Muscle of leg (tissue), 11 donors: ENCODE results near the gene FMO2. TPM values are rescaled to one million over a fixed set of nuclear protein-coding genes. Genes with fewer than 3 reads are reported as not detected.

Source experiments
- DNase-seq: peaks from one replicate; pipeline ENCODE4 v3.0.0; 2013
- H3K27ac ChIP-seq: one replicate; pipeline ENCODE4 v1.5.1; 2013; ENCODE audit warnings: mild to moderate bottlenecking, low read length, control low read depth
- H3K27me3 ChIP-seq: one replicate; pipeline ENCODE4 v1.6.1; 2013; ENCODE audit warnings: low read length; ENCODE audit not compliant: control insufficient read depth, insufficient read depth
- H3K36me3 ChIP-seq: one replicate; pipeline ENCODE4 v1.6.1; 2013; ENCODE audit warnings: low read length; ENCODE audit not compliant: control insufficient read depth, insufficient read depth
- H3K4me1 ChIP-seq: one replicate; pipeline ENCODE4 v1.6.1; 2013; ENCODE audit warnings: low read length; ENCODE audit not compliant: control insufficient read depth, insufficient read depth
- H3K4me3 ChIP-seq: one replicate; pipeline ENCODE4 v1.5.1; 2013; ENCODE audit warnings: low read length, control low read depth
- H3K9me3 ChIP-seq: replicated peaks from 2 replicates; pipeline ENCODE4 v1.6.1; 2013; ENCODE audit warnings: low read depth, low read length; ENCODE audit not compliant: control insufficient read depth
- WGBS: methylation state at CpG from one replicate; pipeline ENCODE4 v1.1.5; 2013; ENCODE audit warnings: missing lambda C conversion rate; ENCODE audit not compliant: insufficient coverage; 5-methylcytosine and 5-hydroxymethylcytosine counted together
- polyA plus RNA-seq, 8 donors: library from polyadenylated mRNA; unstranded; fragments of 120-200 nt; gene quantifications; one replicate each; pipeline versions ENCODE4 v1.2.1 to v1.2.3, GENCODE V29; 2013; ENCODE audit warnings: inconsistent platforms in 1 of 8, low replicate concordance in 1 of 8; ENCODE audit not compliant: insufficient read length in 8 of 8, insufficient read depth in 1 of 8
- total RNA-seq: library from RNA; stranded (reverse); fragments of 120-200 nt; gene quantifications from one replicate; pipeline ENCODE4 v1.2.4, GENCODE V29; 2013

FMO2 gene
- total and polyA plus RNA-seq, 9 donors: 0.23 to 1.3 (median 0.60) TPM

DNA sequence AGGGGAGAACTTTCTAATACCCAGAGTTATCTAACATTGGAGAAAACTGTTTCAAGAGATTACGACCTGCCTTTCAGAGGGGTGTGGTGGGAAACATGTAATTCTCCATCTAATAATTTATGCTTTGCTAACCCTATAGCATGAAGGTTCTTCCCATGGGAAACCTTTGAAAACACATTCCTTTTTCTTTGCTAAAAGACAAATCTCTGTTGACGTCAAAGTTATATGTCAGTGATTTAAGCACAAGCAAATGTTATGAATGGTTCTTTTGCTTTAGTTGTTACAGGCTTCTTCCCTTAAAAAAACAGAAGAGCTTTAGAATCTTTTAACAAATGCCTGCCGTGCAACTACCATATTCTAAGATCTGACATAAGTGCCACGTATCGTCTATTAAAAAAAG is 19.2 kb downstream of the FMO2 start:
- 70% methylated on average over 2 of the region's 5 CpGs for WGBS
- Histone ChIP-seq H3K4me3 (no peak overlapping the region), H3K36me3 (no peaks in the 10 kb centered on the region), H3K27me3 (no peaks in the 10 kb centered on the region), H3K27ac (no peak overlapping the region), H3K4me1 (no peaks in the 10 kb centered on the region), H3K9me3 (no peaks in the 10 kb centered on the region)
- DNase-seq: no peak

DNA sequence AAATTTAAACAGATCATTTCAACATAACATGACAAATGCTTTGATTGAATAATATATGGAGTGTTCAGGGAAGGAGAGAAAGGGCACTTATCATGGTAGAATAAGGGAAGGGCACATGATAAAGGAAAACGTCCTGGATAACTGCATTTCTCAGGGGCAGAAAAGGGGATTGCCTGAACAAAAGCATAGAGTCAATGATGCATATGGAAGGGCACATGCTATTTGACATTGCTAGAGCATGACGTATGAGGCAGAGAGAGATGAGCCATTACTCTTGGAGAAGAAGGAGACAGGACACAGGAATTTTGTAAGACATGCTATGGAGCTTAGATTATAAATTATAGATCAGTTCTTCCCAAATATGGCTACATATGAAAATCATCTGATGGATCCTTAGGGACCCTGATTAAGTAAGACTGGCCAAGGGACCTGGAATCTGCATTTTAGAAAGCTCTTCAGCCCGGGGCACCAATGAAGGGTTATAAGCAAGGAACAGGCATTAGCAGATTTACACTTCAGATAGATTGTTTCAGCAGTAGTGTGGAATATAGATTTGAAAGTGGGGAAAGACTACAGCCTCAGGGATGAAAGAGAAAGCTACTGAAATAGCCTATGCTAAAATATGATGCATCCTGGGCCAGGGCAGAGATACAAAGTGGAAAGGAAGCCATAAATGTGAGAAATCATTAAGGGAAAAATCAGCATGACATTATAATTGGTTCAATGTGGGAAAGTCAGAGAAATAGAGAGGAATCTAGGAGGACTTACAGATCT is 21.3 kb downstream of the FMO2 start:
- Histone ChIP-seq H3K27ac (no peak overlapping the region), H3K4me1 (no peaks in the 10 kb centered on the region), H3K27me3 (no peaks in the 10 kb centered on the region), H3K4me3 (no peak overlapping the region), H3K36me3 (no peaks in the 10 kb centered on the region), H3K9me3 (no peaks in the 10 kb centered on the region)
- no peak for DNase-seq
- WGBS: 63% methylated on average over 2 of the region's 3 CpGs

DNA sequence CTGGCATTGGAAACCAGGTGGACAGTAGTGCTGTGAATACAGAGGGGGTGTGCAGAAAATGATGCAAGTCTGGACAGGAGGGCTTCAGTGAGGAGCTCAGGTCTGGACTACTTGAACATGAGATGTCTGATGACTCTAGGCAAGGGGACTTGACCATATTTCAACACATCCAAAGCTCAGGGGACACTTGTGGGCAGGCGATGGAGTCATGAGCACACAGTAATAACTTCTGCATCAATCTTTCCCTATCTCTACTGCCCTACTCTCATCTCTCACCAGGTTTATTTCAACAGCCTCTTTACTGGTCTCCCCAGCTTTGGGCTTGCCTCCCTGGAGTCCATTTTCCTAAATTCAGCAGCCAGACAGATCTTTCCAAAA is 21.9 kb downstream of the FMO2 start:
- Histone ChIP-seq H3K27ac (no peak overlapping the region), H3K9me3 (no peaks in the 10 kb centered on the region), H3K36me3 (no peaks in the 10 kb centered on the region), H3K4me1 (no peaks in the 10 kb centered on the region), H3K4me3 (no peak overlapping the region), H3K27me3 (no peaks in the 10 kb centered on the region)
- no peak for DNase-seq
- WGBS: 73% methylated on average over 1 of the region's 1 CpG

DNA sequence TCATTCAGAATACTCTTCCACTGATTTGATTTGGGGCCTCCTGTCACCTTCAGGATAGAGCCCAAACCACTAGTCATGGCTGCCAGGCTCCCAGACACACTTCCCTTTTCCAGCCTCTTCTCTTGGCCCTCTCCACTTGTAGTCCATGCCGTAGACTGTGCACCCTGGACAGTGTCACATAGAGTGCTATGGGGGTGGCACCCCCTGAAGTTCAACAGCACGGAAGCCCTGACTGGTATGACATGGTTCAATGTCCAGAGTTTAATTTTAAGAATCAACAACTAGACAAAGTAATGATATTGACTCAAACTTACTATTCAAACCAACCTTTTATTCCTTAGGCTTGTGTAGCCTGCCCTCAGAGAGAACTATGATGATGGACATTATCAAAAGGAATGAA is 22.3 kb downstream of the FMO2 start:
- Histone ChIP-seq H3K27me3 (no peaks in the 10 kb centered on the region), H3K36me3 (no peaks in the 10 kb centered on the region), H3K27ac (no peak overlapping the region), H3K9me3 (no peaks in the 10 kb centered on the region), H3K4me1 (no peaks in the 10 kb centered on the region), H3K4me3 (no peak overlapping the region)
- WGBS: no CpG with 5 or more reads among the region's 2 CpGs
- no peak for DNase-seq

DNA sequence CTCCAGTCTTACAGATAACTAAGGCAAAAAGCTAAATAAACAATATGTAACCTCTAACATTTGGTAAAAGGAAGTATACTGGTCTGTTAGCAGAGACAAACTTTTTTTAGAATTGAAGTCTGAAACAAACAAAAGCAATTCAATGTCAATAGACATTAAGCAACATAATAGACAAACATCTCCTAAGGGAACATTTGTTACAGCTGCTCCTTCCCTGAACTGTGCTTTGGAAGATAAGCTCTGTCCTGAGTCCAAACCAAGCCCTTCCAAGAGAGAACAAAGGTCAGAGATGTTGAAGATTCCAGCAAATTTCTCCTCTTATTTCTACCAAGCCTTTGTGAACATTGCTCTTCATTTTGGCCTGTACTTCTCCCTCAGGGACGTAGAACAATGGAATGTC is 25.3 kb downstream of the FMO2 start:
- peak; percentile 96 for DNase-seq
- peak overlapping the region; percentile 25 for H3K27ac ChIP-seq

DNA sequence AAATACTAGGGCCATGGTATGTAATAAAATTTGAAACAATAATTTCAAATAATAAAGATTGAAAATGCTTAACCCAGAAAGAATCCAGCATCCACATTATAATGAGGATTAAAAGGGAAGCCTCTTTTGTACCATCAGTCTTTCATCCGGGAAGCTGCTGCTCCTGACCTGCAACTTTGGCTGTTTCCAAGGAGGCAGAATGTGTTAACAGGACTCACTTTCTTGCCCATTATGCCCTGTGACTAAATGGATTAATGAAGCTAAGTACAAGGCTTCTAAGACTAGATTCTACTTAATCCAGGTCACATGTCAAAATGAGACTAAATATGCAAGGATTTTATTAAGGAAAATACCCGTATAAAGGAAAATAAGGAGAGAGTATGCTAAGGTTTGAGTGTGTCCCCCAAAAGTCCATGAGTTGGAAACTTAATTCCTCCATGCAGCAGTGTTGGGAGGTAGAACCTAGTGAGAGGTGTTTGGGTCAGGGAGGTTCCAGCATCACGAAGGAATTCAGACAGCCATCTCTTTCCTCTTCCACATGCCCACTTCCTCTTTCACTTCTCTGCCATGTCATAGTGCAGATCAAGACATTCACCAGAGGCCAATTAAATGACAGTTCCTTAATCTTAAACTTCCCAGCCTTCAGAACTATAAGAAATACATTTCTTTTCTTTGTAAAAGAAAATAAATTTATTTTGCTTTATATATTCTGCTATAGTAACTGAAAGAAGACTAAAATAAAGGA is 27.7 kb downstream of the FMO2 start:
- Histone ChIP-seq H3K4me1 (peaks cover 2% of the 10 kb centered on the region), H3K27ac (no peak overlapping the region), H3K36me3 (no peaks in the 10 kb centered on the region), H3K27me3 (no peaks in the 10 kb centered on the region), H3K4me3 (no peak overlapping the region), H3K9me3 (no peaks in the 10 kb centered on the region)
- no peak for DNase-seq
- WGBS: no CpG with 5 or more reads among the region's 3 CpGs

More for the DNA sequence above, 25.3 kb downstream of the FMO2 start:
- Histone ChIP-seq H3K9me3 (no peaks in the 10 kb centered on the region), H3K4me3 (no peak overlapping the region), H3K27me3 (no peaks in the 10 kb centered on the region), H3K36me3 (no peaks in the 10 kb centered on the region), H3K4me1 (peaks cover 2% of the 10 kb centered on the region)
- WGBS: no CpG with 5 or more reads among the region's 1 CpG

DNA sequence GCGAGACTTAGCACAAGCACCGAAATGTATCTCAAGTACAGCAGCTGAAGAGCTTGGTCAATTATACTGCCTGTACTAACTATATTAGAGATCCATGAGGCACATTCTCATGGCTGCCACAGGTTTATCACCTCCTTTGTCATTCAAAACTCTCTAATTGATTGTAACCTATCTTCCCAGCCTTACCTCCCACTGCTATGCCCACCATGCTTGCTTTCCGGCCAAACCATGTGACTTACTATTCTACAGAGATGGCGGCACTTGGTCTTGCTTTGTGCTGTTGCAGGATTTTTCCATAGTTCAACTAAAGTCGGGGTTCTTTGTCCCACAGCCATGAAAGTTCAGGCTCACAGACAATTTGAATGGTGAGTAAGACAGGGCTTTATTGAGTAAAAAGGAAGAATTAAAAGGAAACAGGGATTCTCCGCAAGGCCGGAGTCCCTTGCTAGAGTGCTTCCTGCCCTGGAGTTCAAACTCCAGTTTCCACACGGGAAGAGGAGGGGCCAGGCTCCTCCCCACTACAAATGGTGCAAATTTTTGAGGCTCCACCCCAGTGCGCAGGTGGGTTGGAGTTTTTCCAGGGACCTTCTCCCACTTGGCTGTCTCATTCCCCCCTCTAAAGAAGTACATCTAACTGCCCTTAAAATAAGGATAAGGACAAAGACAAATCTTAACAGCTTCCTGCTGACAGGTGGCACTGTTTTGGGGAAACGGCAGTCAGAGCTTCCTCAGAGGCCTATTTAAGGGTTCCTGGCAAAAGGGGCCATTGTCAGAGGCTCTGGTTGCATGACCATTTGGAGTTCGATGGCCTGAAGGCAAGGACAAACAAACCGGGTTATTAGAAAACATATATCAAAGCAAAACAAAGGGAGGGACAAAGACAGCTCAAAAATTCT is 28.7 kb downstream of the FMO2 start:
- no peaks in the 10 kb centered on the region for H3K36me3 ChIP-seq
- no peaks in the 10 kb centered on the region for H3K27me3 ChIP-seq
- no peak overlapping the region for H3K27ac ChIP-seq
- no peak overlapping the region for H3K4me3 ChIP-seq
- no peak for DNase-seq
- H3K4me1 ChIP-seq: peaks cover 2% of the 10 kb centered on the region
- WGBS: 77% methylated on average over 8 of the region's 12 CpGs
- H3K9me3 ChIP-seq: no peaks in the 10 kb centered on the region

DNA sequence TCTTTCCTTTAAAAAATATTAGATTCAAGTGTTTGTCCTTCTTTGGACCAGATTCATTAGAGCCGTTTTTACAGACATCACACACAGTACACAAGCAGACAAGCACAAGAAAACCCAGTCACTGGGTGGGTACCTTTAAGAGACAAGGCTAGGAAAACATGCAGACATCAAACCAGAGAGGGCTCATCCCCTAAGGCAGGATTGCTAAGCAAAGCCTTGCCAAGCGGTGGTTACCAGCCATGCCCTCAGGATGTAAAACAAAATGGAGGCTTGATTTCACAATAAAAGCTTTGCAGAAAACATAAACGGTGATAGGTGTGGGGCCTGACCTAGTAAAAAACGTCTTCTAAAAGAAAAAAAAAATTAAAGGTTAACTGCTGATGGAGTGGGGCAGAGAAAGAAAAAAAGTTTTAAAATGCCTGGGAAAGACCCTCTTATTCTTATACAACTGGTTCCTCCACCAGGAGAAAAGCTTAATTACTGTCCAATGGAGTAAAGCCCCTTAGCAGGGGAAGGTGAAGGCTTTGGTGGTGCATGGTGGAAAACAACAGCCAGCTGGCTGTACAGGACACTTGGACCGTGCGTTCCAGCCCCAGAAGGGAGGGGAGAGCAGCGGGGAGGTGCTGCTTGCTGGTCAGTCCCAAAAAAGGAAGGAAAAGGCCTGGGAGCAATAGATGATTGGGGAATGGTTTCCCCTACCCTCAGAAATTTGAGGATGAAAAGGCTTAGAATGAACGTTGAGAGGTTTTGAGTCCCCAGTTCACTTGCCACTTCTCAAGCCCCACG is 32.8 kb downstream of the FMO2 start:
- WGBS: 36% methylated on average over 4 of the region's 9 CpGs
- H3K4me3 ChIP-seq: no peak overlapping the region
- no peaks in the 10 kb centered on the region for H3K9me3 ChIP-seq
- no peaks in the 10 kb centered on the region for H3K36me3 ChIP-seq
- no peak overlapping the region for H3K27ac ChIP-seq
- H3K27me3 ChIP-seq: no peaks in the 10 kb centered on the region
- DNase-seq: no peak
- peaks cover 12% of the 10 kb centered on the region for H3K4me1 ChIP-seq

DNA sequence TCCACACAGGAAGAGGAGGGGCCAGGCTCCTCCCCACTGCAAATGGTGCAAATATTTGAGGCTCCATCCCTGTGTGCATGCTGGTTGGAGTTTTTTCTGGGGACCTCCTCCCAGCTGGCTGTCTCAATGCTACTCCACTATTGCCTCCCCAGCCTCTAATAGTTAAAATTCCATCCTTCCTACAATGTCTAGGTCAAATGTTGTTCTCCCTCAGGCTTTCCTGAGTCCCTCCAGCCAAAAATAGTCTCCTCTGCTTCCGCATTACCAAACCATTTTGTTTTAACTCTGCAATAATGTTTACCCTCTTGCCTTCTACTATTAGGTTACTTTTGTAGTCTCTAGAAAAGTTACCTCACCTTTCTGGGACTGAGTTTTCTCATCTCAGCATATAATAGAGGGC is 33.6 kb downstream of the FMO2 start:
- Histone ChIP-seq H3K36me3 (no peaks in the 10 kb centered on the region), H3K27me3 (no peaks in the 10 kb centered on the region), H3K4me3 (no peak overlapping the region), H3K27ac (no peak overlapping the region), H3K4me1 (peaks cover 16% of the 10 kb centered on the region), H3K9me3 (no peaks in the 10 kb centered on the region)
- peak; percentile 56 for DNase-seq
- WGBS: no CpG with 5 or more reads among the region's 1 CpG
